Loucy (cell line): ENCODE data around the gene ARHGEF26.

Experiments used
- H2AFZ ChIP-seq: fragments of 200-600 bp; sonication (generic); 2 replicates; pipeline ENCODE4 v1.6.0; 2016; ENCODE audit warnings: antibody characterized with exemption, mild to moderate bottlenecking, low read length, moderate library complexity
- H3F3A ChIP-seq: fragments of 200-600 bp; 2 replicates; pipeline ENCODE4 v1.6.0; 2016; ENCODE audit warnings: antibody characterized with exemption, low read depth, mild to moderate bottlenecking
- H3K27me3 ChIP-seq: fragments of 200-600 bp; sonication (generic); 2 replicates; pipeline ENCODE4 v1.6.1; 2014; ENCODE audit warnings: low read length, mild to moderate bottlenecking; ENCODE audit not compliant: insufficient read depth, poor library complexity, severe bottlenecking
- H3K36me3 ChIP-seq: fragments of 200-600 bp; sonication (generic); 2 replicates; pipeline ENCODE4 v1.6.1; 2016; ENCODE audit warnings: low read length; ENCODE audit not compliant: insufficient read depth
- H3K4me1 ChIP-seq: fragments of 200-600 bp; sonication (generic); 2 replicates; pipeline ENCODE4 v1.5.1; 2014; ENCODE audit warnings: low read length, mild to moderate bottlenecking; ENCODE audit not compliant: insufficient read depth, poor library complexity, severe bottlenecking
- H3K4me2 ChIP-seq: fragments of 200-600 bp; sonication (generic); 2 replicates; pipeline ENCODE4 v1.6.0; 2014; ENCODE audit warnings: antibody characterized with exemption, low read length, low read depth, mild to moderate bottlenecking; ENCODE audit not compliant: poor library complexity, severe bottlenecking
- H3K4me3 ChIP-seq: fragments of 200-600 bp; sonication (generic); 2 replicates; pipeline ENCODE4 v1.5.1; 2014; ENCODE audit warnings: low read length, mild to moderate bottlenecking, mixed read lengths; ENCODE audit not compliant: poor library complexity, severe bottlenecking
- H3K79me2 ChIP-seq: fragments of 200-600 bp; sonication (generic); 2 replicates; pipeline ENCODE4 v1.6.1; 2014; ENCODE audit warnings: low read length; ENCODE audit not compliant: insufficient read depth
- H3K9ac ChIP-seq: fragments of 200-600 bp; sonication (generic); 2 replicates; pipeline ENCODE4 v1.6.0; 2014; ENCODE audit warnings: mild to moderate bottlenecking, low read depth, low read length, moderate library complexity; ENCODE audit not compliant: poor library complexity, severe bottlenecking
- H3K9me2 ChIP-seq: fragments of 200-600 bp; sonication (generic); replicated peaks from 2 replicates; pipeline ENCODE4 v1.6.1; 2016; ENCODE audit warnings: low read depth, low read length, mixed read lengths
- H3K9me3 ChIP-seq: fragments of 200-600 bp; sonication (generic); 2 replicates; pipeline ENCODE4 v1.6.1; 2014; ENCODE audit warnings: mild to moderate bottlenecking, antibody characterized with exemption, low read length, low read depth; ENCODE audit not compliant: insufficient read depth
- H4K20me1 ChIP-seq: fragments of 200-600 bp; sonication (generic); 2 replicates; pipeline ENCODE4 v1.6.0; 2014; ENCODE audit warnings: antibody characterized with exemption, low read length, mild to moderate bottlenecking; ENCODE audit not compliant: insufficient read depth, poor library complexity, severe bottlenecking
- EZH2phosphoT487 ChIP-seq: fragments of 200-600 bp; IDR thresholded peaks from 2 replicates; pipeline ENCODE4 v1.6.1; 2018; ENCODE audit warnings: antibody characterized with exemption, mild to moderate bottlenecking, moderate library complexity, borderline replicate concordance
- TF ChIP-seq, protein P1 (sequence below): fragments of 200-600 bp; sonication (generic); conservative IDR thresholded peaks from 2 replicates; pipeline ENCODE4 v1.5.1; 2014; ENCODE audit warnings: mild to moderate bottlenecking, antibody characterized with exemption, low read length

The ARHGEF26 gene

DNA sequence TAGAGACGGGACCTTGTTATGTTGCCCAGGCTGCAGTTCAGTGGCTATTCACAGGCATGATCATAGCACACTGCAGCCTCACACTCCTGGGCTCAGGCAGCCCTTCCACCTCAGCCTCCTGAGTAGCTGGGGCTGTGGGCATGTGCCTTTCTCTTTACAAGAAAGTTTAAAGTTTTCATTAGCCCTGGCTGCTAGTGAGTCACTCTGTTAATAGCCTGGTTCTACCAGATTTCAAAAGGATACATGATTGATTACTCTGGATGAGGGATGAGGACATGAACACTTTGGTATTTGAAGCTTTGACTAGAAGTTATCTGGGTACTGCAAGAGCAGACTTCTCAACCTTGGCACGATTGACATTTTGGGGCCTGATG, 108.0 kb downstream of the ARHGEF26 start:
- Histone ChIP-seq H3F3A (no peaks in the 10 kb centered on the region), H3K9me3 (no peaks in the 10 kb centered on the region), H3K4me2 (no peak overlapping the region), H3K9me2 (no peaks in the 10 kb centered on the region), H3K9ac (no peak overlapping the region), H3K27me3 (no peaks in the 10 kb centered on the region), H3K79me2 (no peaks in the 10 kb centered on the region), H3K36me3 (no peaks in the 10 kb centered on the region), H3K4me3 (no peak overlapping the region), H4K20me1 (no peaks in the 10 kb centered on the region), H3K4me1 (peaks cover 18% of the 10 kb centered on the region), H2AFZ (no peak overlapping the region)
- TF ChIP-seq, protein P1, sequence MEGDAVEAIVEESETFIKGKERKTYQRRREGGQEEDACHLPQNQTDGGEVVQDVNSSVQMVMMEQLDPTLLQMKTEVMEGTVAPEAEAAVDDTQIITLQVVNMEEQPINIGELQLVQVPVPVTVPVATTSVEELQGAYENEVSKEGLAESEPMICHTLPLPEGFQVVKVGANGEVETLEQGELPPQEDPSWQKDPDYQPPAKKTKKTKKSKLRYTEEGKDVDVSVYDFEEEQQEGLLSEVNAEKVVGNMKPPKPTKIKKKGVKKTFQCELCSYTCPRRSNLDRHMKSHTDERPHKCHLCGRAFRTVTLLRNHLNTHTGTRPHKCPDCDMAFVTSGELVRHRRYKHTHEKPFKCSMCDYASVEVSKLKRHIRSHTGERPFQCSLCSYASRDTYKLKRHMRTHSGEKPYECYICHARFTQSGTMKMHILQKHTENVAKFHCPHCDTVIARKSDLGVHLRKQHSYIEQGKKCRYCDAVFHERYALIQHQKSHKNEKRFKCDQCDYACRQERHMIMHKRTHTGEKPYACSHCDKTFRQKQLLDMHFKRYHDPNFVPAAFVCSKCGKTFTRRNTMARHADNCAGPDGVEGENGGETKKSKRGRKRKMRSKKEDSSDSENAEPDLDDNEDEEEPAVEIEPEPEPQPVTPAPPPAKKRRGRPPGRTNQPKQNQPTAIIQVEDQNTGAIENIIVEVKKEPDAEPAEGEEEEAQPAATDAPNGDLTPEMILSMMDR = no peak
- no peak for TF ChIP-seq EZH2phosphoT487

DNA sequence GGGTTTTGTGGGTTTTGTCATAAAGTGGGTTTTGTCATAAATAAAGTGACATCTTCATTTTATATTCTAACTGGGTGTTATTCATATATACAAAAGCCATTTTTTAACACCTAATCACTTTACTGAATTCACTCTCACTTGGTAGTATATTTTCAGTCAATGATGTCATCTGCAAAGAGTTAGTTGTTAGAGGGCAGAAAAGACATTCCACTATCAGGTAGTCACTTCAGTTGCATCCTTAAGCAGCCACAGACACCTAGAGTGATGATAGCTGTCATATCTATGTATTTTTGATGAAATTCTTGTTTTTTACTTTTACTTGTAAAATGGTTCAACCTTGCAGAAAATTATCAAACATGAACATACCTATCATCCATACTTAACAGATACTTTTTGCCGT, 114.1 kb downstream of the ARHGEF26 start:
- Histone ChIP-seq H3K9ac (no peak overlapping the region), H4K20me1 (no peaks in the 10 kb centered on the region), H3K79me2 (no peaks in the 10 kb centered on the region), H3F3A (no peaks in the 10 kb centered on the region), H3K9me3 (no peaks in the 10 kb centered on the region), H2AFZ (no peak overlapping the region), H3K4me2 (no peak overlapping the region), H3K4me1 (peaks cover 2% of the 10 kb centered on the region), H3K27me3 (no peaks in the 10 kb centered on the region), H3K36me3 (no peaks in the 10 kb centered on the region), H3K4me3 (no peak overlapping the region), H3K9me2 (no peaks in the 10 kb centered on the region)
- TF ChIP-seq EZH2phosphoT487 = no peak
- TF ChIP-seq, protein P1 = no peak

- Histone ChIP-seq H3K4me1 (no peaks in the 10 kb centered on the region), H3K9me3 (no peaks in the 10 kb centered on the region), H4K20me1 (no peaks in the 10 kb centered on the region), H3F3A (no peaks in the 10 kb centered on the region), H3K79me2 (no peaks in the 10 kb centered on the region), H3K36me3 (no peaks in the 10 kb centered on the region), H3K4me3 (no peak overlapping the region), H2AFZ (no peak overlapping the region), H3K9ac (no peak overlapping the region), H3K9me2 (no peaks in the 10 kb centered on the region), H3K27me3 (no peaks in the 10 kb centered on the region), H3K4me2 (no peak overlapping the region)
- TF ChIP-seq, protein P1 = no peak
- no peak for TF ChIP-seq EZH2phosphoT487
These were observed 115.1 kb downstream of the ARHGEF26 start for GRCh38 chr3:154236331-154236730.
